Aorta (tissue), 5 donors: ENCODE results near the gene NRAP. TPM values are rescaled to one million over a fixed set of nuclear protein-coding genes. Genes with fewer than 3 reads are reported as not detected.

Experiments used
- ATAC-seq: fragments of 200-7000 bp; cut with Tn5 transposase; one replicate; pipeline ENCODE4 v1.9.1; 2022; ENCODE audit warnings: moderate library complexity; ENCODE audit not compliant: low FRiP score
- DNase-seq, 2 donors: peaks; one replicate each; pipeline ENCODE4 v3.0.0-alpha.2; 2020
- H3K27ac ChIP-seq, 2 donors: one replicate each; pipeline ENCODE4 v1.5.1; 2013; ENCODE audit warnings: low read length in 2 of 2, mild to moderate bottlenecking in 2 of 2, moderate library complexity in 2 of 2, control low read depth in 1 of 2, inconsistent platforms in 1 of 2, low read depth in 1 of 2
- H3K27me3 ChIP-seq, 2 donors: one replicate each; pipeline ENCODE4 v1.6.1; 2013; ENCODE audit warnings: control low read depth in 1 of 2, low read length in 1 of 2, mild to moderate bottlenecking in 1 of 2, moderate library complexity in 1 of 2; ENCODE audit not compliant: insufficient read depth in 2 of 2, control insufficient read depth in 1 of 2
- H3K36me3 ChIP-seq, 2 donors: one replicate each; pipeline ENCODE4 v1.6.1; 2013; ENCODE audit warnings: control low read depth in 1 of 2, low read length in 1 of 2, mild to moderate bottlenecking in 1 of 2; ENCODE audit not compliant: insufficient read depth in 2 of 2, control insufficient read depth in 1 of 2
- H3K4me1 ChIP-seq, 2 donors: one replicate each; pipeline ENCODE4 v1.6.1; 2013; ENCODE audit warnings: low read length in 2 of 2, control low read depth in 1 of 2, mild to moderate bottlenecking in 1 of 2, moderate library complexity in 1 of 2; ENCODE audit not compliant: insufficient read depth in 2 of 2, control insufficient read depth in 1 of 2
- H3K4me3 ChIP-seq, 2 donors: one replicate each; pipeline ENCODE4 v1.5.1; 2013; ENCODE audit warnings: low read length in 2 of 2, control low read depth in 1 of 2, mild to moderate bottlenecking in 1 of 2
- H3K9me3 ChIP-seq: one replicate; pipeline ENCODE4 v1.6.1; 2013; ENCODE audit warnings: mild to moderate bottlenecking, low read length; ENCODE audit not compliant: control insufficient read depth
- WGBS, 2 donors: extraction: QIAGEN DNeasy Blood & Tissue Kit; methylation state at CpG; one replicate each; pipeline ENCODE4 v1.1.7; 2013; 5-methylcytosine and 5-hydroxymethylcytosine counted together
- intact Hi-C, 2 donors: fragments of 100-400 bp; cut with DNase I; formaldehyde crosslinking; loops; one replicate each; pipeline versions ENCODE4 v1.14.2 to v1.15.0; 2022
- polyA plus RNA-seq, 2 donors: library from polyadenylated mRNA; stranded (reverse); fragments of 200-250 nt; gene quantifications; one replicate each; pipeline ENCODE4 v1.2.3, GENCODE V29; 2013
- total RNA-seq, 2 donors: library from RNA; stranded (reverse); fragmentation: NEBNext Ultra II Directional; extraction: Animal tissue kit (Norgen Biotek cat#: 25700); gene quantifications; one replicate each; pipeline ENCODE4 v1.2.1, GENCODE V29; 2021
- donor health status: healthy with polysubstance abuse.
- donor health status: Bipolar disorder and iron deficiency.
- donor health status: DM: no; HTN: no; CAD: no.
- donor health status: DM: no; HTN: no; CAD: no.
- donor health status: DM: yes; HTN: yes; CAD: no.

Gene NRAP
- total and polyA plus RNA-seq, 4 donors, result 0.03 to 0.88 TPM; not detected in 2

DNA sequence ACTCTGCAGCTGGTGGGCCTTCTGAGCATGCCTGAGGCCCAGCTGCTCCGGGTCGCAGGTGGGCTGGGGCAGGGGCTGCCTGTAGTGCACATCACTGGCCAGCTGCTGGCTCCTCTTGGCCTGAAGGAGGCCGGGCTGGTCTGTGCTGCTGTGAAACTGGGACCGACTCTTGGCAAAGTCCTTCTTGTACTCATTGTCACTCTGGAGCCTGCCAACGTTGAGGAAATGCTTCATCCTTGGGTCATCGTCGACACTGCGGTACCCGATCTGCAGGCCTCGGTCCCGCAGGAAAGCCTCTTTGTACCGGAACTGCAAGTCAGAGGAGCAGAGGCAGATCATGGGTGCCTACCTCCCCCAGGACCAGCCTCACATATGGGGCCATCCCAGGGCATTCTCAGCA lies 73.3 kb downstream of the NRAP start:
- Histone ChIP-seq H3K27me3 (no peaks in the 10 kb centered on the region), H3K4me3 (no peak overlapping the region), H3K4me1 (no peaks in the 10 kb centered on the region), H3K27ac (no peak overlapping the region), H3K9me3 (no peaks in the 10 kb centered on the region), H3K36me3 (no peaks in the 10 kb centered on the region)
- ATAC-seq (no peak), DNase-seq (no peak)
- WGBS, 2 donors, result 89 to 91% methylated on average over 12 of the region's 12 CpGs
- intact Hi-C loops, result no loop called here

DNA sequence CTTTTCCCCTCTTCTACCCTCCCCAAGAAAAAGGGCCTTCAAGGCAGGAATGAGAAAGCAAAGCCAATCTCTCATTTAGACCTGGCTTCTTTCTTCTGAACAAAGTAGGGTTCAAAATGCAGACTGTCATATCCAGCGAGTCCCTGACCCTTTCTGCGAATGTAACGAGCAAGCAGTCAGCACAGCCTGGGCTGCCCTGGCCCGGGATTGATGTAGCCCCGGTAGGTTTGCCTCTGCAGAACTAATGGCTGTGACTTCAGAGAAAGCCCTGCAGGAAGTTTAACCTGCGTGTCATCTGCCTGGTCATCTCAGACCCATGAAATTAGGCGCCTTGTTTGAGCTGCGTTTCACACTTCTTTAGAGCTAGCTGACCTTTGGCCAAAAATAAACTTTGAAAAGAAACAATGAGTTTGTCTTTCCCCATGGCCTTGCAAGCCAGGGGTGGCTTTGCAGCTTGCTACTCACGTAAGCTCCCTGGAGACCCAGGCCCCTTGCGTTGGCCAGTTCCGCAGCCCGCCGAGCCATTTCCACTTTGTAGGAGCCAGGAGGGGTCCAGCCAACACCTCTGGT lies 74.6 kb downstream of the NRAP start:
- no peak for ATAC-seq
- intact Hi-C loops, result no loop called here
- no peaks in the 10 kb centered on the region for H3K4me1 ChIP-seq
- no peak overlapping the region for H3K4me3 ChIP-seq
- no peaks in the 10 kb centered on the region for H3K36me3 ChIP-seq
- H3K27ac ChIP-seq, result no peak overlapping the region
- H3K9me3 ChIP-seq, result no peaks in the 10 kb centered on the region
- WGBS, 2 donors, result 73 to 80% methylated on average over 13 of the region's 13 CpGs
- DNase-seq, result no peak
- H3K27me3 ChIP-seq, result no peaks in the 10 kb centered on the region

DNA sequence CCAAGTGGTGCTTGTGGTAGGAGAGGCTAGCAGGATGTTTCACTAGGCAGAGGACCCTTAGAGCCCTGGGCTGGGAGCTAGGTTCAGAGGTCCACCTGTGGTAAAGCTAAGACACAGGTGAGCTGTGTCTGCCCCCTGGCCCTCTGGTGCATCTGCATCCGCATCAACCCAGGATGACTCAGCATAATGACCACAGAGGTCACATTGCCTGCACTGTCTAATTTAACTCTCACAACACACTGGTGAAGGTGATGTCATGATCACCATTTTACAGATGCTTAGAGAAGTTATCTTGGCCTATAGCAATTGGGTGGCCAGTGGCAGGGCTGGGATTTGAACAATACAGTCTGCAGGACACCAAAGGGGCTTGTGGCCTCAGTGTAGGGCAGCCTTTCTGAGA lies 77.9 kb downstream of the NRAP start:
- Histone ChIP-seq H3K4me3 (no peak overlapping the region), H3K36me3 (no peaks in the 10 kb centered on the region), H3K9me3 (no peaks in the 10 kb centered on the region), H3K27me3 (no peaks in the 10 kb centered on the region), H3K4me1 (no peaks in the 10 kb centered on the region), H3K27ac (no peak overlapping the region)
- intact Hi-C loops, result no loop called here
- 75 to 80% methylated on average over 1 of the region's 1 CpG for WGBS, 2 donors
- ATAC-seq, result no peak
- DNase-seq, result no peak

DNA sequence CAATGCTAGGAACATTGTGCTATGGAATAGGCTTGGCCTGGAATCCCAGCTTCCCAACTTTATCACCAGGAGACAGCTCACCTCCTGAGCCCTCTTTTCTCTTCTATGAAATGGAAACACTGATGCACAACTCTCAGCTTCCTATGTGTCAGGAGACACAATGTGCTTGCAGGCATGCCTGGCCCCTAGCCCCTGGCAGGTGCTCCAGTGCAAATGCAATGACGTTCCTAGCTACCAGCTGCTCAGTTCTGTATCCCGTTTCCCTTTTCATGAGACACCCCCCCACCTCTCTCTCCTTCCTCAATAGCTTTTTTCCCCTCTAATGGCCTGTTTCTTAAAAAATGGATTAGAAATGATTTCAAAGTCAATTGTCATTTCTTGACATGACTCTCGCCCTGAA lies 80.3 kb downstream of the NRAP start:
- Histone ChIP-seq H3K9me3 (no peaks in the 10 kb centered on the region), H3K36me3 (no peaks in the 10 kb centered on the region), H3K27ac (no peak overlapping the region), H3K4me3 (no peak overlapping the region), H3K27me3 (no peaks in the 10 kb centered on the region), H3K4me1 (no peaks in the 10 kb centered on the region)
- WGBS, 2 donors, result 67 to 69% methylated on average over 3 of the region's 3 CpGs
- intact Hi-C loops, result no loop called here
- ATAC-seq (no peak), DNase-seq (no peak)

DNA sequence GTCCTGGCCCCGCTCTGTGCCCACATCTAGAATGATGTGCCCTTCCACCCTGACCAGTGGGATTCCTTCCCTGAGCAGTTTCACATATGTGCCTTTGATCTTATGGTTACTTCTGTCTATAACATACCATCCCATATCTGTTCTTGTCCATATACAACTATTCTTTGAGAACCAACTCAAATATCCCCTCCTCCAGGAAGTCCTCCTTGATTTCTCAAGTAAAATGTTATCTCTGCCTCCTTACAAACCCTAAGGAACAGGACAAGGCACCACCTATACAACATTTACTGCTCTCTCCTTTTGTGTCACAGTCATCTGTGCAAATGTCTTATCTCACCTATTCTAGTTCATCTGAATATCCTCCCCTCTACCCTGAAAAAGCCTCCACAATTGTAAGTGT lies 82.7 kb downstream of the NRAP start:
- intact Hi-C loops, result no loop called here
- Histone ChIP-seq H3K27ac (no peak overlapping the region), H3K36me3 (no peaks in the 10 kb centered on the region), H3K27me3 (no peaks in the 10 kb centered on the region), H3K4me3 (no peak overlapping the region), H3K9me3 (no peaks in the 10 kb centered on the region), H3K4me1 (no peaks in the 10 kb centered on the region)
- ATAC-seq (no peak), DNase-seq (no peak)
- 73 to 90% methylated on average over 1 of the region's 1 CpG for WGBS, 2 donors

DNA sequence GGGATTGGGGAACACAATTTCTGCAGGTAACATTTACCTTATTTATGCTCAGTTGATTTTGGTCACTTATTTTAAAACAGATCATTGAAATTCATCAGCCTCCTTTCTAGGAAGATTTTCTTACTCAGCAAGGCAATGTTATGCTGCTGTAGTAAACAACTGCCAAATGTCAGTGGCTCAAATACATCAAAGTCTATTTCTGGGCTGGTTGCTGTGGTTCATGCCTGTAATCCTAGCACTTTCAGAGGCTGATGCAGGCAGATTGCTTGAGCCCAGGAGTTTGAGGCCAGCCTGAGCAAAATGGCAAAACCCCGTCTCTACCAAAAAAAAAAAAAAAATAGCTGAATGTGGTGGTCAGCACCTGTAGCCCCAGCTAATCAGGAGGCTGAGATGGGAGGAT lies 85.1 kb downstream of the NRAP start:
- ATAC-seq (no peak), DNase-seq (no peak)
- Histone ChIP-seq H3K27ac (no peak overlapping the region), H3K4me1 (no peaks in the 10 kb centered on the region), H3K9me3 (no peaks in the 10 kb centered on the region), H3K4me3 (no peak overlapping the region), H3K27me3 (no peaks in the 10 kb centered on the region), H3K36me3 (no peaks in the 10 kb centered on the region)
- 70 to 86% methylated on average over 1 of the region's 1 CpG for WGBS, 2 donors
- intact Hi-C loops, result no loop called here

DNA sequence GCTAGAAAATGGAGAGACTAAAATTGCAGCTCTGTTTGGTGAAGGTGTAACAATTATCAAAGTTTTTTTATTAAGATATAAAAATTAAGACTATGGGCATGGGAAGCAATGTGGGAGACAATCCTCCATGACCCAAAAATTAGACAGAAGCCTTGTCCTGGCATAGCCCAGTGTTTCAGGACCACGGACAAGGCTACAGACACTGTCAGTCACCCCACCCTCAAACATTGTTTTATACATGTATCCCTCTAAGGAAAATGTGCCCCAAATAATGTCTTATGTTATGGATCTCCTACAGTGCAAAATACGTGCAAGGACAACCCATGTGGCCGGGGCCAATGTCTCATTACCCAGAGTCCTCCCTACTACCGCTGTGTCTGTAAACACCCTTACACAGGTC lies 87.0 kb downstream of the NRAP start:
- Histone ChIP-seq H3K27ac (no peak overlapping the region), H3K36me3 (no peaks in the 10 kb centered on the region), H3K4me1 (no peaks in the 10 kb centered on the region), H3K4me3 (no peak overlapping the region), H3K9me3 (no peaks in the 10 kb centered on the region), H3K27me3 (no peaks in the 10 kb centered on the region)
- 67 to 68% methylated on average over 4 of the region's 4 CpGs for WGBS, 2 donors
- DNase-seq (no peak), ATAC-seq (no peak)
- intact Hi-C loops, result no loop called here

DNA sequence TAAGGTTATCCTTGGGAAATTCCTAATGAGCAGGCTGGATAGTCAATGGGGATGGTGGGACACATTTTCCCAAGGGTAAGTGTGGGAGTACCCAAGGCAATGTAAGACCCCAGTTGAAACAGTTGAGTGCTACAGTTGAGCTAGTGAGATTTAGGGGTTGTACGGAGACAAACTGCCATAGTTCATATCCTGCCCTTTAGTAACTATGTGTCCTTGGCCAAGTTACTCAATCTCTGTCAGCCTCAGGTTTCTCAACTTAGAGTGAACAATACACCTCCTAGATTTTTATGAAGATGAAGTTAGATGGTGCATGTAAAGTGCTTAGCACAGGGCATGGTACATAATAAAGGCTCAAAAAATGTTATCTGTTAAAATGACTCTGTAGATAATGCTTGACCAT lies 90.5 kb downstream of the NRAP start:
- Histone ChIP-seq H3K9me3 (no peaks in the 10 kb centered on the region), H3K4me1 (no peaks in the 10 kb centered on the region), H3K27ac (no peak overlapping the region), H3K4me3 (no peak overlapping the region), H3K27me3 (no peaks in the 10 kb centered on the region), H3K36me3 (no peaks in the 10 kb centered on the region)
- 79 to 85% methylated on average over 1 of the region's 1 CpG for WGBS, 2 donors
- no peak for DNase-seq
- intact Hi-C loops, result no loop called here
- no peak for ATAC-seq

DNA sequence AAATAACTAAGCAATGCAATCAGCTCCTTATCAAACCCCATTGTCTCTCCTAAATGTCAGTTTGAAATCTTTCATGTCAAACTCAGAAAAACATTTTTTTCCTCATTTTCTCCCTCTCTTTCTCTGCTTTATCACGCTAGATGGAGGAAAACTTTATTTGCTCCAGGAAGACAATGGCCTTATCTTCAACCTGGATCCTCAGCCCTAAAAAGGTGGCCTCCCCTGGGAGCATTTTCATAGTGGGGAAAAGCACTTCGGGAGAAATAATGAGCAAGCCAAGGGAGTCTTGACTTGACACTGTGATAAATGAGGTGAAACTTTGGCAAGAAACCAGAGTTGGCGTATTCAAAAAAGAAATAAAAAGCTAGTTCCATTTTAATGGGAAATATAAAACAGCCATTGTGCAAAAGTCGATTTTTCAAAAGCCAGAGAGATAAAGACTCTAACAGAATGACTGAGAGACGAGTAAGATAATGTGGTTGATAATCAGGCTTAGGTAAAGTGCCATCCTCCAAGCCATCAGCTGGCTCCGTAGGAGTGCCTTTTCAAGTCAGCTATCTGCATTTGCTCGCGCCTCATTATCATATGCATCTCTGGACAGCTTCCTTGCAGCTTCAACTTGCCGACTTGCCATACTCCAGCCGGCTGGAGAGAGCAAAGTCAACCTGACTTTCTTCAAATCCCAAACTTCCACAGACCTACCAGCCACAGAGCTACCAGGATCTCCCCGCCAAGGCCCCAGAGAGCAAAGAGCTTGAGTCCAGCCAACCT lies 91.1 kb downstream of the NRAP start:
- 17 to 20% methylated on average over 11 of the region's 11 CpGs for whole genome bisulfite sequencing, 2 donors
- no peak for DNase-seq
- intact Hi-C loops, result no loop called here

More for the DNA sequence above, 91.1 kb downstream of the NRAP start:
- Histone ChIP-seq H3K27me3 (no peaks in the 10 kb centered on the region), H3K36me3 (no peaks in the 10 kb centered on the region), H3K9me3 (no peaks in the 10 kb centered on the region), H3K27ac (no peak overlapping the region), H3K4me1 (no peaks in the 10 kb centered on the region), H3K4me3 (no peak overlapping the region)
- ATAC-seq, result no peak
